ENCODE data around the gene RGS3. TPM values are rescaled to one million over a fixed set of nuclear protein-coding genes. Genes with fewer than 3 reads are reported as not detected.

RGS3 gene
- total and polyA plus RNA-seq, 2 of the 13 experiments (the other 11 are each of a cell fraction or from before 2014, with no cell fraction given) = 17.1 to 28.8 TPM

GRCh38 chr9:113504725-113505590 lies 41.4 kb downstream of the RGS3 start (continued):
- TF ChIP-seq ZBTB37 (CRISPR knock-in tag; IDR thresholded peaks at IDR 0.05) (peak; percentile 91), NFE2L1 (CRISPR knock-in tag; IDR thresholded peaks at IDR 0.05; ENCODE audit: borderline replicate concordance) (peak; percentile 98), ZNF569 (CRISPR knock-in tag; IDR thresholded peaks at IDR 0.05; ENCODE audit: borderline replicate concordance) (0 out of 2 replicates have a peak, but pooled peaks have one; percentile 43), SKIL (CRISPR knock-in tag; IDR thresholded peaks at IDR 0.05; ENCODE audit: borderline replicate concordance) (peak; percentile 99), PHF21A (CRISPR knock-in tag; IDR thresholded peaks at IDR 0.05) (peak; percentile 99), RFXAP (CRISPR knock-in tag; IDR thresholded peaks at IDR 0.05; ENCODE audit: borderline replicate concordance) (peak; percentile 89), HNRNPUL1 (IDR thresholded peaks at IDR 0.05; ENCODE audit: low read depth, low read length) (no peak), ZMYM2 (CRISPR knock-in tag; IDR thresholded peaks at IDR 0.05) (0 out of 2 replicates have a peak, but pooled peaks have one; percentile 77), HNRNPLL (IDR thresholded peaks at IDR 0.05; ENCODE audit: low read depth, low read length, poor library complexity, severe bottlenecking) (no peak), HDAC2 (CRISPR knock-in tag; IDR thresholded peaks at IDR 0.05) (peak; percentile 99), CERS6 (CRISPR knock-in tag; IDR thresholded peaks at IDR 0.05) (no peak), RBM22 (optimal IDR thresholded peaks at IDR 0.05; ENCODE audit: low read length) (peak; percentile 43), ZSCAN30 (CRISPR knock-in tag; IDR thresholded peaks at IDR 0.05) (no peak), U2AF2 (IDR thresholded peaks at IDR 0.05; ENCODE audit: low read depth, low read length) (no peak), IKZF4 (CRISPR knock-in tag; IDR thresholded peaks at IDR 0.05; ENCODE audit: borderline replicate concordance, low read depth, not compliant biosample characterization) (no peak), TBX2 (CRISPR knock-in tag; IDR thresholded peaks at IDR 0.05; ENCODE audit: borderline replicate concordance) (peak; percentile 97), ONECUT2 (CRISPR knock-in tag; IDR thresholded peaks at IDR 0.05) (no peak), ATF7 (IDR thresholded peaks at IDR 0.05) (no peak), ATF7 (CRISPR knock-in tag; IDR thresholded peaks at IDR 0.05) (peak; percentile 93), NR2F2 (IDR thresholded peaks at IDR 0.05; ENCODE audit: borderline replicate concordance, low read depth) (peak; percentile 91), MEIS2 (CRISPR knock-in tag; IDR thresholded peaks at IDR 0.05) (peak; percentile 80; the same call in 1 of the 2 replicates), NFE2L2 (IDR thresholded peaks at IDR 0.05; ENCODE audit: low read length) (peak; percentile 73)
- TF ChIP-seq, protein P1, sequence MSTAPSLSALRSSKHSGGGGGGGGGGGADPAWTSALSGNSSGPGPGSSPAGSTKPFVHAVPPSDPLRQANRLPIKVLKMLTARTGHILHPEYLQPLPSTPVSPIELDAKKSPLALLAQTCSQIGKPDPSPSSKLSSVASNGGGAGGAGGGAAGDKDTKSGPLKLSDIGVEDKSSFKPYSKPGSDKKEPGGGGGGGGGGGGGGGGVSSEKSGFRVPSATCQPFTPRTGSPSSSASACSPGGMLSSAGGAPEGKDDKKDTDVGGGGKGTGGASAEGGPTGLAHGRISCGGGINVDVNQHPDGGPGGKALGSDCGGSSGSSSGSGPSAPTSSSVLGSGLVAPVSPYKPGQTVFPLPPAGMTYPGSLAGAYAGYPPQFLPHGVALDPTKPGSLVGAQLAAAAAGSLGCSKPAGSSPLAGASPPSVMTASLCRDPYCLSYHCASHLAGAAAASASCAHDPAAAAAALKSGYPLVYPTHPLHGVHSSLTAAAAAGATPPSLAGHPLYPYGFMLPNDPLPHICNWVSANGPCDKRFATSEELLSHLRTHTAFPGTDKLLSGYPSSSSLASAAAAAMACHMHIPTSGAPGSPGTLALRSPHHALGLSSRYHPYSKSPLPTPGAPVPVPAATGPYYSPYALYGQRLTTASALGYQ (CRISPR knock-in tag; IDR thresholded peaks at IDR 0.05) = peak; percentile 92; the same call in 1 of the 2 replicates
